Measurements from ENCODE around the gene STEEP1. TPM values are rescaled to one million over a fixed set of nuclear protein-coding genes. Genes with fewer than 3 reads are reported as not detected.

Gene STEEP1
- polyA plus RNA-seq, 6 donors from 2014 or later = 5.3 to 26.8 (median 20.7) TPM

DNA sequence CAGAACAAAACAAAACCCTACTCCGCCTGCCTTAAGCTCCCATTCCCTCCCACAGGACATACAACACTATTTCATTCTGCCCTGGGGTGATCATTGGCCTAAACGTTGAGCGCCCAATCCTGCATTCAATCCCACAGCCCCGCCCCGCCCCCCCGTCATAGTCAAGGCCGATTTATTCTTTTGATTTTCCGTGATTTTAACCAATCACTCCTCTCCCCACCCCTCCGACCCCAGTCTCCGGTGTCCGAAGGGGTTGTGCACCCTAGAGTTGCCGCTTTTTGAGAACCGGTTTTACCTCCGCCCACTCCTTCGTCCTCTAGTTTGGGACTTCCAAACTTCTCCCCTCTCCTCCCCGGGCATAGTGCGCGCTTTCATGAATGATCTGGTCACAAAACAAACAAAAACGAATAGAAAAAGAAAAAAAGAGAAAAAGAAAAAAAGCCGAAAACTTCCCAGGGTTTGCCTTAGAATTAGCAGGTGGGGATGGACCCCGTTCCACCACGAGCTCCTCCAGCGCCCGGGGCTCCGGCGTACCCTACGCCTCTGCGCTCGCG lies 8.7 kb upstream of the STEEP1 start:
- H3K36me3 Mint-ChIP-seq = peaks cover 0 to 3% of the 10 kb centered on the region in 2 donors
- peaks cover 0 to 1% (median 0%) of the 10 kb centered on the region in 7 donors for H3K9me3 Mint-ChIP-seq
- peaks cover 0 to 25% (median 0%) of the 10 kb centered on the region in 3 donors for H3K27me3 Mint-ChIP-seq
- peaks cover 15 to 31% (median 15%) of the 10 kb centered on the region in 3 donors for H3K4me1 Mint-ChIP-seq
- peak overlapping the region; percentile 89 to 97 (median 92) for H3K4me3 Mint-ChIP-seq
- DNase-seq (no peak), ATAC-seq (ENCODE audit: low read depth in 2 of 2) (peak; percentile 11)
- peak overlapping the region; percentile 76 to 94 (median 90) for H3K27ac Mint-ChIP-seq

DNA sequence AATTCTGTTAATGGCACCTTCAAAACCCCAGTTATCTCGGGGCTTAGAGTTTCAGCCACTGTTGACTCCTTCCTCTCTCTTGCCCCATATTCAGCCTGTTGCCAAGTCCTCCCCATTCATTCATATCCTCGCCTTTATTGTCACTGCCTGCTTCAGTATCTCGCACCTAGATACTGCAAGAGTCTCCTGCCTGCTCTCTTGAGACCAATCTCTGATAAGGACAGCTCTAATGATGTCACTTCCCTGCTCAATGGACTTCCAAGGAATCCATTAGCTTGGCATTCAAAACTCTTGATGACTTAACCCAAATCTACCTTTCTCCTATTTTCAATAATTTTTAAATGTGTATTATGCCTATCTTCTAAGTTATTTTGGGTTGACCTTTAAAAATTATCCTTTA lies 8.0 kb upstream of the STEEP1 start:
- Mint-ChIP-seq H3K27ac (peak overlapping the region in 2 of 6 donors; percentile 75 to 92), H3K27me3 (peaks cover 0 to 25% (median 0%) of the 10 kb centered on the region in 3 donors), H3K4me1 (peaks cover 12 to 27% (median 15%) of the 10 kb centered on the region in 3 donors), H3K36me3 (peaks cover 0 to 4% of the 10 kb centered on the region in 2 donors), H3K9me3 (peaks cover 0 to 1% (median 0%) of the 10 kb centered on the region in 7 donors), H3K4me3 (peak overlapping the region; percentile 18 to 97 (median 92))
- ATAC-seq (ENCODE audit: low read depth in 2 of 2) (no peak), DNase-seq (no peak)

DNA sequence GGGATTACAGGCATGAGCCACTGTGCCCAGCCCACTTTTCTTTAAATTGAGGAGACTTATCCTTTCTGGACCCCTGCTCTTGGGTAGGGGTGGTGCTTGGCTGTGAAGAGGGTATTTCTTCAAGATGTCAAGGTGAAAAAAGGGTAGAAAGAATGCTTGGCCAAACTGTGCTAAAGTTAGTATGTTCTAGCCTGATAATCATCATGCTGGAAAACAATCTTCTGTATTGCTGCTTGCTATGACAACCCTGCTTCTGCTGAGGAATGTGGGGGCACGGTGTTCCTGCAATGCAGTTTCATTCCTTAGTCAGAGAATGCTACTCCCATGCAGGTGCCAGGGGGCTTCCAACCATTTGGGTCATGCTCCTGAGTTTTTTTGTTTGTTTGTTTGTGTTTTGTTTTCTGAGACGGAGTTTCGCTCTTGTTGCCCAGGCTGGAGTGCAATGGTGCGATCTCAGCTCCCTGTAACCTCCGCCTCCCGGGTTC lies 5.2 kb upstream of the STEEP1 start:
- Mint-ChIP-seq H3K9me3 (peaks cover 0 to 1% (median 0%) of the 10 kb centered on the region in 7 donors), H3K27ac (no peak overlapping the region), H3K27me3 (peaks cover 0 to 25% (median 0%) of the 10 kb centered on the region in 3 donors), H3K36me3 (peaks cover 0 to 4% of the 10 kb centered on the region in 2 donors), H3K4me1 (peaks cover 8 to 15% (median 12%) of the 10 kb centered on the region in 3 donors), H3K4me3 (peak overlapping the region in 1 of 8 donors; percentile 37)
- no peak for DNase-seq
- no peak for ATAC-seq (ENCODE audit: low read depth in 2 of 2)

DNA sequence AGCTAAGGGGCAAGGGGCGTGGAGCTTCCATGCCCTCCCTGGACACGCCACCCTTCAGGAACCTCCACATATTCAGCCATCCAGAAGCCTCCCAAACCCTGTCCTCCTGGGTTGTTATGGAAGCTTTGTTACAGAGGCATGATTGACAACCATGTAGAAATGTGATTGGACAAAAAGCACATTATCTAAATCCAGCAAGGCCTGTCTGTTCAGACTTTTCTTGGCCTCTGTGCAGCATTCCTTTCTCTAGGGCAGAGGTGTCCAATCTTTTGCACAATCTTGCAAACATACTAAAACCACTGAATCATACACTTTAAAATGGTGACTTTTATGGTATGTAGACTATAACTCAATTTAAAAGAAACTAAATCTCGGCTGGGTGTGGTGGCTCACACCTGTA lies 12.7 kb downstream of the STEEP1 start:
- no peak for DNase-seq
- Mint-ChIP-seq H3K4me1 (peaks cover 14 to 29% (median 16%) of the 10 kb centered on the region in 3 donors), H3K36me3 (peaks cover 0 to 8% of the 10 kb centered on the region in 2 donors), H3K27ac (no peak overlapping the region), H3K4me3 (no peak overlapping the region), H3K9me3 (peaks cover 0 to 5% (median 0%) of the 10 kb centered on the region in 7 donors), H3K27me3 (no peaks in the 10 kb centered on the region)
- ATAC-seq (ENCODE audit: low read depth in 2 of 2) = no peak

DNA sequence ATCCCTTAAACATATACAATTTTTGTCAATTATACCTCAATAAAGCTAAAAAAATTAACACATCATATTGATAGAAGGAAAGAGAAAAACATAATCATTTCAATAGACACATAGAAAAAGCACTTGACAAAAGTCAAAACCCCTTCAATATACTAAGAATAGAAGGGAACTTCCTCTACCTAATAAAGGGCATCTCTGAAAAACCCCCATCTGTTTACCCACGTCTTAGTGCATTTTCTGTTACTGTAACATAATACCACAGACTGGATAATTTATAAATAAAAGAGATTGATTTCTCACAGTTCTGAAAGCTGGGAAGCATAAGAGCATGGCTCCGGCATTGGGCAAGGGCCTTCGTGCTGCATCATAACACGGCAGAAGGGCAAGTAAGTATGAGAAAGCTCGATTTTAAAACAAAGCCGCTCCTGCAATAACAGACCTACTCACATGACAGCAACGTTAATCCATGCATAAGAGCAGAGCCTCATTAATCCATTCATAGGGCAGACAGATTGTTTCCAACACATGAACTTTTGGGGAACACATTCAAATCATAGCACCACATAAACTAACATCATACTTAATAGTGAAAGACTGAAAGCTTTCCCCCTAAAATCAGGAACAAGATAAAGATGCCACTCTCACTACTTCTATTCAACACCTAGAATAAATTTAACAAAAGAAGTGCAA lies 15.7 kb downstream of the STEEP1 start:
- peak overlapping the region in 7 of 8 donors; percentile 12 to 77 (median 68) for H3K4me3 Mint-ChIP-seq
- DNase-seq (peak; percentile 12), ATAC-seq (ENCODE audit: low read depth in 2 of 2) (peak; percentile 88 to 92)
- peaks cover 0 to 1% (median 0%) of the 10 kb centered on the region in 7 donors for H3K9me3 Mint-ChIP-seq
- no peaks in the 10 kb centered on the region for H3K27me3 Mint-ChIP-seq
- H3K27ac Mint-ChIP-seq = peak overlapping the region; percentile 24 to 93 (median 68)
- H3K4me1 Mint-ChIP-seq = peaks cover 6 to 35% (median 21%) of the 10 kb centered on the region in 3 donors
- H3K36me3 Mint-ChIP-seq = no peaks in the 10 kb centered on the region

DNA sequence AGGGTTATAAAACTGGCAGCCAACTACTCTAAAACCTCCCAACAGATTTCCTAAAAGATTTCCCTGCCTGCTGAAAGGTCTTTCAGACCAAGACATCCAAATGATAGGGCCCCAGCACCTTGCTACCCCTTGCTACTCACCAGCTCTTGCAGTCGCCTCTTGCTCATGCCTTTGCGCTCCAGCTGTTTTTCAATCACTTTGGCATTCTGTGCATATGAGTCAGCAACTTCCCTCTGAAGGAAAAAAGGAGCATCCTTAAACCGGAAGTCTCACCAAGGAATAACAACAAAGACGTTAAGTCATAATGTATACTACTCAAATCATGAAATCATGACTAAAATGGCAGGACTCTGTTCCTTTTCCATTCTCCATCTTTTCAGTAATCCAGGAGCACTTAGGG lies 24.0 kb downstream of the STEEP1 start:
- Mint-ChIP-seq H3K4me3 (no peak overlapping the region), H3K27me3 (no peaks in the 10 kb centered on the region), H3K27ac (no peak overlapping the region), H3K4me1 (peaks cover 0 to 7% (median 0%) of the 10 kb centered on the region in 3 donors), H3K36me3 (peaks cover 5 to 6% of the 10 kb centered on the region in 2 donors), H3K9me3 (no peaks in the 10 kb centered on the region)
- ATAC-seq (ENCODE audit: low read depth in 2 of 2) (no peak), DNase-seq (no peak)

DNA sequence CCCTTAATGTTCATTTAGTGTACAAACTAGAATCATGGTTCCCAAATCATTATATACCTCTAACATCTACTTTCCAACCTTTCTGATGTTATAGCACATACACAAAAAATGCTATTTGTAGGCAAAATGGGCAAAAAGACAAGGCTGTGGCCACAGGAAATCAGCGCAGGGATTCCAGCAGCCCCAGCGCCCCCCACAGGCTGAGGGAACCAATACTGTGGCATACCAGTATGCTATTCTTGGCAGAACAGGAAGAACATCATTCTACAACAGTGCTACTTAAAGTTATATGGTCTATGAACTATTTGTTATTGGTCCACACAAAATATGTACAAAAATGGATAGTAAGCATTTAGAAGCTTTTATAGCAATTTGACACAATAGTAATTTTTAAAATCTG lies 25.3 kb downstream of the STEEP1 start:
- DNase-seq = no peak
- peaks cover 0 to 5% (median 0%) of the 10 kb centered on the region in 3 donors for H3K4me1 Mint-ChIP-seq
- H3K9me3 Mint-ChIP-seq = no peaks in the 10 kb centered on the region
- H3K36me3 Mint-ChIP-seq = peaks cover 5 to 6% of the 10 kb centered on the region in 2 donors
- peak overlapping the region in 1 of 6 donors; percentile 66 for H3K27ac Mint-ChIP-seq
- no peak overlapping the region for H3K4me3 Mint-ChIP-seq
- H3K27me3 Mint-ChIP-seq = no peaks in the 10 kb centered on the region
- ATAC-seq (ENCODE audit: low read depth in 2 of 2) = no peak

DNA sequence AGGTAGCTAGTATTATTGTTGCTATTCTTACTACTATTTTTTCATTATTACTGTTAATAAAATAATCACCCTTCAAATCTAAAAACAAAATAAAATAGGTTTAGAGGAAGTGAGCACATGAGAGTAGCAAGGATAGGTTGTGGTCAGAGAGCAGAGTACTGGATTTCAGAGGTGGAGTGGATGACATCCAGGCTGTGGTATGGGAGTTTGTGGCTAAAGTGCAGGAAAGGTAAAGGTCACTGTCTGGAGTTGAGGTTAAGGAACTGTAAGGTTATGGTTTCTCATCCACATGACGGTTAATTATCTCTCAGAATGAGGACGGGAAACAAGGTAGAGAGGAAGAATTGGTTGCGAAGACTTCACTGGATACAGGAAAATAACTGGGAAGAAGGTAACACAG lies 27.7 kb downstream of the STEEP1 start:
- H3K4me1 Mint-ChIP-seq = peaks cover 0 to 5% (median 5%) of the 10 kb centered on the region in 3 donors
- peaks cover 12 to 13% of the 10 kb centered on the region in 2 donors for H3K36me3 Mint-ChIP-seq
- ATAC-seq (ENCODE audit: low read depth in 2 of 2) (no peak), DNase-seq (no peak)
- H3K4me3 Mint-ChIP-seq = no peak overlapping the region
- no peaks in the 10 kb centered on the region for H3K9me3 Mint-ChIP-seq
- H3K27ac Mint-ChIP-seq = no peak overlapping the region
- H3K27me3 Mint-ChIP-seq = peaks cover 0 to 10% (median 0%) of the 10 kb centered on the region in 3 donors

DNA sequence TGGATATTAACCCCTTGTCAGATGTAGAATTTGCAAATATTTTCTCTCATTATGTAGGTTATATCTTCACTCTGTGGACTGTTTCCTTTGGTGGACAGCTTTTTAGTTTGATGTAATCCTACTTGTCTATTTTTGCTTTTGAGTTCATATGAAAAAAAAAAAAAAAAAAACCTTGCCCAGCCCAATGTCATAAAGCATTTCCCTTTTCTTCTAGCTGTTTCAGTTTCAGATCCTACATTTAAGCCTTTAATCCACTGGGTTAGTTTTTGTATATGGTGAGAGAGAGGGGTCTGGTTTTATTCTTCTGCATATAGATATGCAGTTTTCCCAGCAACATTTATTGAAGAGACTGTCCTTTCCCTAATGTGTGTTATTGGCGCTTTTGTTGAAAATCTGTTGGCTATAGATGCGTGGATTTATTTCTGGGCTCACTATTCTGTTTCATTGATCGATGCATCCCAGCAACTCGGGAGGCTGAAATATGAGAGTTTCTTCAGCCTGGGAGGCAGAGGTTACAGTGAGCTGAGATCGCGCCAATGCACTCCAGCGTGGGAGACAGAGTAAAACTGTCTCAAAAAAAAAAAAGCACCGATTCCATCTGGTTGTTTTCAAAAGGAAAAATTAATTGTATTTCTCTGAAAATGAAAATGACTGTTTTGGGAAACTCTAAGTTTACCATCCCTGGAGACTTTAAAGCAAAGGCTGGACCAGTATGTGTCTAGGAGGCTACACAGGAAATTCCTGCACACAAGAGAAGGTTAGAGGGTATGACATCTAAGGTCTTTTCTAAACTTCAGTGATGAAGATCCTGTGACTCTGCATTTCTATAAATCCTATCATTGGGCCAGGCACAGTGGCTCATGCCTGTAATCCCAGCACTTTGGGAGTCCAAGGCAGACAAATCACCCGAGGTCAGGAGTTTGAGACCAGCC lies 35.6 kb downstream of the STEEP1 start:
- DNase-seq (peak; percentile 50), ATAC-seq (ENCODE audit: low read depth in 2 of 2) (peak; percentile 95 to 97)
- Mint-ChIP-seq H3K27me3 (peaks cover 0 to 10% (median 0%) of the 10 kb centered on the region in 3 donors), H3K36me3 (peaks cover 8% of the 10 kb centered on the region in 2 donors), H3K27ac (peak overlapping the region; percentile 44 to 84 (median 69)), H3K4me3 (peak overlapping the region in 7 of 8 donors; percentile 15 to 80 (median 47)), H3K4me1 (peaks cover 17 to 29% (median 23%) of the 10 kb centered on the region in 3 donors), H3K9me3 (no peaks in the 10 kb centered on the region)

DNA sequence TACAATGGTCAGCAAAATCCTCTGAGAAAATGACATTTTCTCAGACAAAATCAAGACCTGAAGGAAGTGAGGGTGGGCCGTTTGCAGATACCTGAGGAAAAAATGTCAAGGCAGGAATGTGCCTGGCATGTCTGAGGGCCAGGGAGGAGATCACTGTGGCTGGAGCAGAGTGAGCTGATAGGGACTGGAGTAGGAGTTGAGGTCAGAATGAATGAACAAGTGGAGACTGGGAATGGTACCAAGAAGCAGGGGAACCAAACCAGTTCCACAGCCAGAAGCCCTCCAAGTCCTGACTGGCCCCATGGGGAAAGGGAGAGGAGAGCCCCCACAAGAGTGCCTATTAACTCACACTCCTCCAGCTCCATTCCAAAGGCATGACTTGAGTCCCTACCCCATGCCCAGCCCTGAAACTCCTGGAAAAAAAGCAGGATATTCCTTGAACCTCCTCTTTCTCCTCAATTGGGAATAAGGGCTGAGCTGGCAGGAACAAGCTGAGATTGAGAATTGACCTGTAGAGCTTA lies 41.5 kb downstream of the STEEP1 start:
- Mint-ChIP-seq H3K36me3 (no peaks in the 10 kb centered on the region), H3K27ac (no peak overlapping the region), H3K4me1 (peaks cover 0 to 3% (median 0%) of the 10 kb centered on the region in 3 donors), H3K4me3 (no peak overlapping the region), H3K9me3 (no peaks in the 10 kb centered on the region), H3K27me3 (no peaks in the 10 kb centered on the region)
- ATAC-seq (ENCODE audit: low read depth in 2 of 2) (no peak), DNase-seq (no peak)

DNA sequence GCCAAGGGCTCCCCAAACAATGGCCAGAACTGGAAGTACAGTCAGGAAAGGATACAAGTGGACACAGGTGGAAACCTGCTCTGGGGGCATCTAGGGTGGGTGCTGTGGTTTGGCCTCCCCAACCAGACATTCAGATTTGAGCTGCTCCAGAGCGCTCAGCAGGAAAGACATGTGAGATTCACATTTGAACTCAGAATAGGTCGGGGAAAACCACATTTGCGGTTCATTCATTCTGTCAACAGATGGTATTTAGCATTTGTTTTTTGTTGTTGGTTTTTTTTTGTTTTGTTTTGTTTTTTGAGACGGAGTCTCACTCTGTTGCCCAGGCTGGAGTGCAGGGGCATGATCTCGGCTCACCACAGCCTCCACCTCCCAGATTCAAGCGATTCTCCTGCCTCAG lies 44.0 kb downstream of the STEEP1 start:
- Mint-ChIP-seq H3K9me3 (no peaks in the 10 kb centered on the region), H3K36me3 (no peaks in the 10 kb centered on the region), H3K4me3 (no peak overlapping the region), H3K27ac (no peak overlapping the region), H3K27me3 (no peaks in the 10 kb centered on the region), H3K4me1 (peaks cover 3 to 4% (median 4%) of the 10 kb centered on the region in 3 donors)
- no peak for DNase-seq
- no peak for ATAC-seq (ENCODE audit: low read depth in 2 of 2)

DNA sequence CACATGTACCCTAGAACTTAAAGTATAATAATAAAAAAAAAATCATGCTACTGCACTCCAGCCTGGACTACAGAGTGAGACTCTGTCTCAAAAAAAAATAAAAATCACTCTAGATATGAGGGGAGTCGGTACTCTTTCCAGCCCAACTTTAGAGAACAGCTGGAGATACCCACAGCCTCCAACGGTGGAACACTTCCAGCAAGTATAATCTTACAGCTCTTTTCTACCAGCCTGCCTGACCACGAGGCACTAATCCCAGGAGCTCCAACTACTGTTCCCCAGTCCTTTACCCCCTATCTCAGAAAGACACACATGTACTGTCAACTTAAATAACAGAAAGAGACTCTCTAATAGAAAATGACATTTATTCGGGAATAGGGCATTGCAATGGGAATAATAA lies 46.8 kb downstream of the STEEP1 start:
- Mint-ChIP-seq H3K27me3 (no peaks in the 10 kb centered on the region), H3K9me3 (no peaks in the 10 kb centered on the region), H3K36me3 (no peaks in the 10 kb centered on the region), H3K4me1 (peaks cover 4 to 6% (median 6%) of the 10 kb centered on the region in 3 donors), H3K4me3 (no peak overlapping the region), H3K27ac (no peak overlapping the region)
- ATAC-seq (ENCODE audit: low read depth in 2 of 2) (no peak), DNase-seq (no peak)

Measured in naive B cell (primary cell).